ENCODE data around the gene IFITM10.
"Not testable (repeated sequence)": the region's sequence is repeated elsewhere in the genome, so short reads cannot be mapped to it uniquely, and the experiment has no call there.

IFITM10 gene

DNA sequence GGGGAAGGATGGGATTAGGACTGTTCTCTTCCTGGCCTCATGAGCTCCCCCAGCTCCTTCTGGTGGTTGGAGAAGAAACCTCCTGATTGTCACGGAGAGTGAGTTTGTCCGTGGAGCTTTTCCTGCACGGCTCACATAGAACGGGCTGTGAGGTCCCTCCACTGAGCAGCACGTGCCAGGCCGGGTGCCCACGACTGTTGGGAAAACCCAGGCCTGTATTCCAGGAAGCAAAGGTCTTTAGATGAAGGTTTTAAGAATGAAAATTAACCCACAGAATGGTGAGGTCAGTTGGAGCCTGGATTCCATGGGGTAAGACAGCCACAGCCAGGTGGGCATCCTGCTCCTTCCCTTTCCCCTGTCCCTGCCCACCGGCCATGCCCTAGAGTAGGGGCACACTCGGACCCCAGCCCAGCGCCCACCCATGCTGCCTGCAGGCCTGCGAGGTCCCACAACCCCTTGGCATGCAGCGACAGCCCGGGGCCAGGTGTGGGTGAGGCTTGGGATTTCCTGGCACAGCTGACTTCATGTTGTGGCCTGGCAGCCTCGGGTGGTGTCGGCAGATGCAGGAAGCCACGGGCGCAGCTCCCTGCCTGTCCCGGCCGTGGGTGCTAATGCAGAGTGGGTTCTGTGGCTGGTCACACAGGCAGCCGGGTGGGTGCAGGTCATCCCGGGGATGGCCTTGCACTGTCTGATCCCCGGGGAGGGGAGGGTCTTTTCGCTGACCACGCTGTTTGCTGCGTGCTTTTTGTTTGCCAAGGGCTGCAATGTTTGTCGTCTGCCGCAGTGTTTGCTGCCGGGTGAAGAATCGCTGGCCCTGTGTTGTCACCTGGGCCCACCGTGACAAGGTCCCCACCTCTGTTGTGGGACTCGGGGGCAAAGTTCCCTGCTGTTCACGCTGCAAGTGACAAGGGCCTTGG lies 60.9 kb downstream of the IFITM10 start:
- not testable (repeated sequence) for DNase-seq

DNA sequence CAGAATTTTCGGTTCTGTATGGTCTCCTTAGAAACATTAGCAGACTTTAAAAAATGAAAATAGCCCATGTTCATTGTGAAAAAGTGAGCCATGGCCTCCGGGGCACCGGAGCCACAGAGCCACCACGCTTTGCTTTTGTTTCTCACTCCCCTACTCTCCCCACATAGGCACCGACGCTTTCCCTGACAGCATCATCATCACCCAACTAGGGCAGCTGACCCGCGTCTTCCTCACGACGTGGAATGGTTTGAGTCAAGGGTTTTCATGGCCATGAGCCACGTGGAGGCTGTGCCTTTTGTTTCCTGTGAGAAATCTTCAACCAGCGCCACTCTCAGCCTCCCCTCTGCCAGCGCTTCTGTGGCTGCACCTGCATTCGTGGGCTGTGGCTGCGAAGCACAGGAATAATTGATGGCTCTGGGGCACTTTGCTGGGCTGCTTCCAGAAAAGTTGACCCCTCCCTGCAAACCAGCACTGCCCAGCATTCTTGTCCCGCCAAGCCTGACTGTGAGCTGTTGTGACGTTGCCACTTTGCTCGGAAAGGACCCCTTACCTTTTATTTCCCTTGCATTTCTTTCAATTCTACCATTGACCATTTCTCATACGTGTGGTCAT lies 62.0 kb downstream of the IFITM10 start:
- DNase-seq: not testable (repeated sequence)

DNA sequence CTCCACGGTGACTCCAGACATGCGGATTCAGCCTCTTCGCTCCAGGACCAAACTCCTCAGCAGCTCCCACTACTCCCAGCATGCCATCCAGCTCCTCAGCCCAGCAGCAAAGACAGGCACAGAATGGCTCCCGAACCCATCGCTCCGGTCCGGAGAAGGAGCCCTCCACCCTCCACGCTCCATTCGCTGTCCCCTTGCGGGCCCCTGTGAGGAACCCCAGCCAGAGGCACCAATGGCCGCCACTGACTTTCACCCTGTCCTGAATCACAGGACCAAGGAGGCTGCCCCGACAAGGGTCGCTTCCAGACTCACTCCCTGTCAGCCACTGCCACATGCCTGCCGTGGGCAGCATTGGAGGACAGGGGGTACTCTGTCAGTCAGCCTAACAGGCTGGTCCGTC lies 64.2 kb downstream of the IFITM10 start:
- not testable (repeated sequence) for DNase-seq

DNA sequence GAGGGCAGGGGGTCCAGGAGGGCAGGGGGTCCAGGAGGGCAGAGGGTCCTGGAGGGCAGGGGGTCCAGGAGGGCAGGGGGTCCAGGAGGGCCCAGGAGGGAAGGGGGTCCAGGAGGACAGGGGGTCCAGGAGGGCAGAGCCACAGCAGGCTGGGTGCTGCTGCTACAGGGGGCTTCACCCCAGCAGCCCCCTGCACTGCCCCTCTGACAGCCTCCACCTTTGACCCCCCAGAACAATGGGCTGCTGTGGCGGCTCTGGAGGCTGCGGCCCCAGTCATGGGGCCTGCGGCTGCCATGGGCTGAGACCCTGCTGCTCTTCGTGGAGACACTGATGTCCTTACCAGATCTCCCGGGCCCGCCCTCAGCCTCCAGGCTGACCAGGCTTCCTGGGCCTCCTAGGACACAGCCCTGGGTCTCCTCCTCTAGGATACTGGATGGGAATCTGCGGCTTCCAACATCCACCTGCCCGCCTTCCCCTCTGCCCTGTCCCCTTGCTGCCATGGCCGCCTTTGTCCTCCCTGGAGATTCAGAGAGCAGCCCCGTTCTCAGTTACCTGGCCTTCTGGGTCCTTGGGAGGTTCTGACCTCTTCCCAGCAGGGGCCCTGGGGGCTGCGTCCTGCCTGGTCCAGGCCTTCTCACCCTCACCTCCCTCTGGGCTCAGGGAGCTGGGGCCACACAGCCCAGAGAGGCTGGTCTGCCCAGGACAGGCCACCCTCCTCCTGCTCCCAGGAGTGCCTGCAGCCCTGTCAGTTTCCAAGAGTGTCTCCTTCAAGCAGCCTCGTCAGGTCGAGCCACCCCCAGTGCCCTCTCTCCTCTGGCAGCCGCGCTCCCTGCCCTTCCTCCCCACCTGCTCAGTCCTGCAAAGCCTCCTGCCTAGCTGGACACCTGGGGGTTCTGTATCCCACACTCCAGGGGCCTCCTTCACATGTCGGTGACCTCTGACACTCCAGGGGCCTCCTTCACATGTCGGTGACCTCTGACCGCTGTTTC lies 65.2 kb downstream of the IFITM10 start:
- DNase-seq: not testable (repeated sequence)

DNA sequence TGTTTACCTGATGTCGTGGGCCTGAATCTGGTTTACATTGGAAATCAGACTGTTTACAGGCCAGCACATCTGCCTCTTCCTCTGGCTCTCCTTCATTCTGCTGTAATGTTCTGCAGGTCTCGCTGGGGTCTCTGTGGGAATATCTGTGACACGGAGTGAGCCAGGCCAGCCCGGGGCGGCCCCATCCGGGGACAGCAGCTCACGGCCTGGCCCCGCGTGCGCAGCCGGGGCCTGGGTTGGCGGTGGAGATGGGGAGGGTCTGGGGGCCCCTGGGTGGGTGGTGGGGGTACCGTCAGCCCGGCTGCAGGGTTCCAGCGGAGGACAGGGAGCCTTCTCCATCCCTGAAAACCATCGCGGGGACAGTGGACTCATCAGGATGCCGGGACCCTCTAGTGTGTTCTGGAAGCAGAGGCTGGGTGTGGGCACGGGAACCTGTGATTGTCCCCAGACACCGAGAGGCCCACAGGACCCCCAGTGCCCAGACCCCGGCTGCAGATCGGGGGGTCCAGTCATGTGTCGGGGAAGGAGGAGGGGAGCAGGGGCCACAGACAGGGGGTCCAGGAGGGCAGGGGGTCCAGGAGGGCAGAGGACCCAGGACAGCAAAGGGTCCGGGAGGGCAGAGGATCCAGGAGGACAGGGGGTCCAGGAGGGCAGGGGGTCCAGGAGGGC lies 66.4 kb downstream of the IFITM10 start:
- not testable (repeated sequence) for DNase-seq

DNA sequence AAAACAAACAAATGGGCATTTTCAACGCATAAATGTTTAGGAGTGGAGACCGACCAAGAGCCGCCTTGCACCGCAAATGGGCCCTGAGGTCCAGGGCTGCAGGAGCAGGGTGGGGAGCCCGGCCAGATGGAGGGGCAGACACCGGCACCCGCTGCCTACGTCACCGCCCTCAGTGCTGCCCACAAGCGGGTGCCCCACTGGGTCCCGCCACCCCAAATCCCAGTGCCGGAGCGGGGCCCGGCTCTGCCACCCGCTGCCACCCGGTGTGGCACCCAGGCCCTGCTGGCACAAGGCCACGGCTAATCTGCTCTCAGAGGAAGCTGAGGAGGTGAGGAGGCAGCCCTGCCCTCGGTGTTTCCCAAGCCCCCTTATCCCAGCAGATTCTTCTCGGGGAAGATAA lies 67.2 kb downstream of the IFITM10 start:
- not testable (repeated sequence) for DNase-seq
